ENCODE data around the gene CYP21A2.

Gene CYP21A2

GRCh38 chr6:32087574-32088486 is 49.6 kb downstream of the CYP21A2 start:
- no peak for TF ChIP-seq TAF1 (IDR thresholded peaks at IDR 0.05; ENCODE audit: borderline replicate concordance, insufficient read depth, low read length)
- TF ChIP-seq FOXP2 (optimal IDR thresholded peaks at IDR 0.05; ENCODE audit: borderline replicate concordance, extremely low read depth, extremely low read length, insufficient read depth) = peak; percentile 33
- TF ChIP-seq SIN3A (IDR thresholded peaks at IDR 0.05; ENCODE audit: borderline replicate concordance, insufficient read depth, low read length) = no peak

- no peak for TF ChIP-seq TAF1 (IDR thresholded peaks at IDR 0.05; ENCODE audit: borderline replicate concordance, insufficient read depth, low read length)
- TF ChIP-seq, protein P1, sequence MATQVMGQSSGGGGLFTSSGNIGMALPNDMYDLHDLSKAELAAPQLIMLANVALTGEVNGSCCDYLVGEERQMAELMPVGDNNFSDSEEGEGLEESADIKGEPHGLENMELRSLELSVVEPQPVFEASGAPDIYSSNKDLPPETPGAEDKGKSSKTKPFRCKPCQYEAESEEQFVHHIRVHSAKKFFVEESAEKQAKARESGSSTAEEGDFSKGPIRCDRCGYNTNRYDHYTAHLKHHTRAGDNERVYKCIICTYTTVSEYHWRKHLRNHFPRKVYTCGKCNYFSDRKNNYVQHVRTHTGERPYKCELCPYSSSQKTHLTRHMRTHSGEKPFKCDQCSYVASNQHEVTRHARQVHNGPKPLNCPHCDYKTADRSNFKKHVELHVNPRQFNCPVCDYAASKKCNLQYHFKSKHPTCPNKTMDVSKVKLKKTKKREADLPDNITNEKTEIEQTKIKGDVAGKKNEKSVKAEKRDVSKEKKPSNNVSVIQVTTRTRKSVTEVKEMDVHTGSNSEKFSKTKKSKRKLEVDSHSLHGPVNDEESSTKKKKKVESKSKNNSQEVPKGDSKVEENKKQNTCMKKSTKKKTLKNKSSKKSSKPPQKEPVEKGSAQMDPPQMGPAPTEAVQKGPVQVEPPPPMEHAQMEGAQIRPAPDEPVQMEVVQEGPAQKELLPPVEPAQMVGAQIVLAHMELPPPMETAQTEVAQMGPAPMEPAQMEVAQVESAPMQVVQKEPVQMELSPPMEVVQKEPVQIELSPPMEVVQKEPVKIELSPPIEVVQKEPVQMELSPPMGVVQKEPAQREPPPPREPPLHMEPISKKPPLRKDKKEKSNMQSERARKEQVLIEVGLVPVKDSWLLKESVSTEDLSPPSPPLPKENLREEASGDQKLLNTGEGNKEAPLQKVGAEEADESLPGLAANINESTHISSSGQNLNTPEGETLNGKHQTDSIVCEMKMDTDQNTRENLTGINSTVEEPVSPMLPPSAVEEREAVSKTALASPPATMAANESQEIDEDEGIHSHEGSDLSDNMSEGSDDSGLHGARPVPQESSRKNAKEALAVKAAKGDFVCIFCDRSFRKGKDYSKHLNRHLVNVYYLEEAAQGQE (IDR thresholded peaks at IDR 0.05; ENCODE audit: insufficient read depth in 1 of 2, low read depth in 2 of 2, low read length in 2 of 2) = no peak
- no peak for TF ChIP-seq POLR2AphosphoS5 (IDR thresholded peaks at IDR 0.05; ENCODE audit: low read depth, low read length)
- no peak for TF ChIP-seq SIN3A (IDR thresholded peaks at IDR 0.05; ENCODE audit: borderline replicate concordance, insufficient read depth, low read length)
- no peak for TF ChIP-seq FOXP2 (optimal IDR thresholded peaks at IDR 0.05; ENCODE audit: borderline replicate concordance, extremely low read depth, extremely low read length, insufficient read depth)
Observed at GRCh38 chr6:32088487-32089049, 50.4 kb downstream of the CYP21A2 start.

GRCh38 chr6:32089082-32089828 is 51.0 kb downstream of the CYP21A2 start:
- TF ChIP-seq POLR2AphosphoS5 (IDR thresholded peaks at IDR 0.05; ENCODE audit: low read depth, low read length) (no peak), TAF1 (IDR thresholded peaks at IDR 0.05; ENCODE audit: borderline replicate concordance, insufficient read depth, low read length) (no peak), FOXP2 (optimal IDR thresholded peaks at IDR 0.05; ENCODE audit: borderline replicate concordance, extremely low read depth, extremely low read length, insufficient read depth) (no peak), SIN3A (IDR thresholded peaks at IDR 0.05; ENCODE audit: borderline replicate concordance, insufficient read depth, low read length) (no peak)
- TF ChIP-seq, protein P1 (IDR thresholded peaks at IDR 0.05; ENCODE audit: insufficient read depth in 1 of 2, low read depth in 2 of 2, low read length in 2 of 2) = no peak
